HepG2 (cell line): ENCODE measurements around the gene SENP6. TPM values are rescaled to one million over a fixed set of nuclear protein-coding genes. Genes with fewer than 3 reads are reported as not detected.
A peak's percentile ranks its signal among the peaks of the same experiment; 100 is the strongest.

ENCODE experiments used
- ATAC-seq: fragments of 200-7000 bp; cut with Tn5 transposase; 3 replicates; pipeline ENCODE4 v1.9.1; 2020; ENCODE audit warnings: mild to moderate bottlenecking, moderate library complexity
- BruUV-seq: library from RNA; stranded (reverse); fragments of 400-500 nt; replicated peaks from 2 replicates; lab custom pipeline; 2021; lab: Mats Ljungman, UMichigan
- CTCF ChIA-PET: fragments of 300-600 bp; formaldehyde crosslinking; extraction: SDS; loops from one replicate; lab custom pipeline; 2021; ENCODE audit warnings: low total read pairs, inconsistent platforms, low intra/inter-chr PET ratio; lab: Yijun Ruan, JAX
- POLR2A ChIA-PET: fragments of 350-600 bp; sonication (Branson Sonifier 250); formaldehyde crosslinking; loops from one replicate; lab custom pipeline; 2020; ENCODE audit warnings: antibody characterized with exemption, inconsistent platforms; lab: Yijun Ruan, JAX
- DNase-seq: peaks from one replicate; pipeline ENCODE4 v3.0.0-alpha.2; 2015; ENCODE audit warnings: low spot score
- FAIRE-seq: peaks from 3 replicates; lab custom pipeline; 2011; peaks lifted over from hg19 to GRCh38; lab: Jason Lieb, UNC
- H2AFZ ChIP-seq: one replicate; pipeline ENCODE4 v1.6.1; 2011; ENCODE audit warnings: low read length, inconsistent platforms
- H3K27ac ChIP-seq: fragments of 300-600 bp; 3 replicates; pipeline ENCODE4 v1.8.0; 2011; ENCODE audit warnings: mixed run types, mild to moderate bottlenecking, mixed read lengths, low read length, inconsistent platforms; ENCODE audit not compliant: insufficient read depth; ENCODE audit errors: extremely low read length
- H3K27me3 ChIP-seq, 2 experiments: fragments of 200-600 bp in 1 of 2; 2 replicates in 1 of 2; 3 replicates in 1 of 2; pipeline versions ENCODE4 v1.6.0 to v1.8.0; 2011; ENCODE audit warnings: low read length in 2 of 2, mild to moderate bottlenecking in 2 of 2, moderate library complexity in 2 of 2, inconsistent platforms in 1 of 2; ENCODE audit not compliant: insufficient read depth in 2 of 2, control insufficient read depth in 1 of 2
- H3K36me3 ChIP-seq, 2 experiments: fragments of 200-600 bp in 1 of 2; replicated peaks in 1 of 2; 2 replicates in 1 of 2; 3 replicates in 1 of 2; pipeline versions ENCODE4 v1.5.1 to v1.8.0; 2011; ENCODE audit warnings: low read length in 2 of 2, inconsistent platforms in 1 of 2; ENCODE audit not compliant: insufficient read depth in 2 of 2, control insufficient read depth in 1 of 2
- H3K4me1 ChIP-seq: 2 replicates; pipeline ENCODE4 v1.5.1; 2012; ENCODE audit warnings: low read length, inconsistent platforms; ENCODE audit not compliant: insufficient read depth
- H3K4me2 ChIP-seq: 2 replicates; pipeline ENCODE4 v1.6.0; 2011; ENCODE audit warnings: low read depth, low read length, inconsistent platforms
- H3K4me3 ChIP-seq, 3 experiments: fragments of 200-600 bp in 1 of 3; sonication (generic), shearing (Covaris generic) in 1 of 3; replicated peaks in 1 of 3; 2 replicates each; pipeline ENCODE4 v1.5.1; 2011 to 2016; ENCODE audit warnings: low read length in 3 of 3, inconsistent platforms in 2 of 3, low read depth in 2 of 3, mild to moderate bottlenecking in 2 of 3, control low read depth in 1 of 3, mixed read lengths in 1 of 3; ENCODE audit not compliant: insufficient read depth in 1 of 3
- H3K79me2 ChIP-seq: one replicate; pipeline ENCODE4 v1.6.1; 2011; ENCODE audit warnings: low read length, inconsistent platforms; ENCODE audit not compliant: insufficient read depth
- H3K9ac ChIP-seq: 2 replicates; pipeline ENCODE4 v1.6.0; 2011; ENCODE audit warnings: mild to moderate bottlenecking, low read depth, low read length, inconsistent platforms; ENCODE audit not compliant: insufficient read depth
- H3K9me3 ChIP-seq: 2 replicates; pipeline ENCODE4 v1.5.1; 2012; ENCODE audit warnings: mild to moderate bottlenecking, low read length
- H4K20me1 ChIP-seq: 2 replicates; pipeline ENCODE4 v1.6.0; 2011; ENCODE audit warnings: inconsistent platforms, mild to moderate bottlenecking, low read length, moderate library complexity; ENCODE audit not compliant: insufficient read depth
- CEBPG ChIP-seq: IDR thresholded peaks from 2 replicates; pipeline ENCODE4 v1.6.1; 2016
- HIVEP1 ChIP-seq: sonication (generic); formaldehyde crosslinking; IDR thresholded peaks from 2 replicates; pipeline ENCODE4 v1.4.0; 2020; ENCODE audit warnings: mild to moderate bottlenecking, missing genetic modification reagents
- NR2F1 ChIP-seq, 2 experiments: fragments of 450-650 bp in 1 of 2; formaldehyde crosslinking in 1 of 2; IDR thresholded peaks; 2 replicates each; pipeline versions ENCODE4 v1.5.0 to v1.6.1; 2016 to 2020; ENCODE audit warnings: mild to moderate bottlenecking in 1 of 2, missing compliant biosample characterization in 1 of 2, missing genetic modification reagents in 1 of 2, moderate library complexity in 1 of 2
- NRL ChIP-seq: sonication (generic); formaldehyde crosslinking; IDR thresholded peaks from 2 replicates; pipeline ENCODE4 v1.5.0; 2020; ENCODE audit warnings: missing genetic modification reagents, mild to moderate bottlenecking, moderate library complexity, borderline replicate concordance
- RNF219 ChIP-seq: sonication (generic); formaldehyde crosslinking; IDR thresholded peaks from 2 replicates; pipeline ENCODE4 v1.5.0; 2020; ENCODE audit warnings: mild to moderate bottlenecking, missing genetic modification reagents
- SIN3A ChIP-seq: IDR thresholded peaks from 2 replicates; pipeline ENCODE4 v1.6.1; 2011; ENCODE audit warnings: low read depth, mild to moderate bottlenecking, control low read depth, low read length, borderline replicate concordance
- XBP1 ChIP-seq: sonication (generic); formaldehyde crosslinking; IDR thresholded peaks from 2 replicates; pipeline ENCODE4 v1.5.0; 2020; ENCODE audit warnings: missing genetic modification reagents
- ZBTB40 ChIP-seq, 2 experiments: fragments of 450-650 bp in 1 of 2; sonication (generic) in 1 of 2; formaldehyde crosslinking in 1 of 2; IDR thresholded peaks; 2 replicates each; pipeline versions ENCODE4 v1.6.1 to v1.8.0; 2016 to 2022; ENCODE audit warnings: antibody characterized with exemption in 1 of 2, mild to moderate bottlenecking in 1 of 2, missing genetic modification reagents in 1 of 2
- ZNF18 ChIP-seq: sonication (generic); formaldehyde crosslinking; IDR thresholded peaks from 2 replicates; pipeline ENCODE4 v1.8.0; 2022; ENCODE audit warnings: mild to moderate bottlenecking, missing genetic modification reagents; ENCODE audit not compliant: insufficient replicate concordance
- ZNF441 ChIP-seq: sonication (generic); formaldehyde crosslinking; IDR thresholded peaks from 2 replicates; pipeline ENCODE4 v1.7.0; 2021; ENCODE audit warnings: missing genetic modification reagents, borderline replicate concordance
- ZNF577 ChIP-seq: sonication (generic); formaldehyde crosslinking; IDR thresholded peaks from 2 replicates; pipeline ENCODE4 v1.4.0; 2020; ENCODE audit warnings: mild to moderate bottlenecking, low read depth, missing genetic modification reagents, borderline replicate concordance
- WGBS: methylation state at CpG from one replicate; pipeline ENCODE4 v1.1.6; 2017; ENCODE audit warnings: low lambda C conversion rate; 5-methylcytosine and 5-hydroxymethylcytosine counted together
- in situ Hi-C: cut with HindIII; loops from 2 replicates; pipeline ENCODE4 v1.10.0; 2017; ENCODE audit warnings: low pct_unique_long_range_greater_than_20kb; ENCODE audit not compliant: extremely low pct_ligation_motif_present
- intact Hi-C: fragments of 100-400 bp; cut with micrococcal nuclease; formaldehyde crosslinking; loops from one replicate; pipeline ENCODE4 v1.10.0; 2022; ENCODE audit not compliant: unreplicated experiment
- polyA plus RNA-seq, 8 experiments: library from polyadenylated mRNA; depleted of rRNA in 3 of 8; stranded (reverse) in 7 of 8; unstranded in 1 of 8; fragments of >200 nt; fragmentation: Illumina TruSeq in 4 of 8; extraction: Trizol in 4 of 8; gene quantifications; 2 replicates each; pipeline versions ENCODE4 v1.2.1 to v1.2.3, GENCODE V29; 2011 to 2016; ENCODE audit warnings: low read depth in 4 of 8, missing spikeins in 1 of 8, mixed read lengths in 1 of 8; ENCODE audit not compliant: insufficient read depth in 1 of 8
- total RNA-seq, 5 experiments: library from RNA; depleted of rRNA; stranded (reverse); fragments of >200 nt; fragmentation: Illumina TruSeq; extraction: Trizol; gene quantifications; 2 replicates each; pipeline ENCODE4 v1.2.3, GENCODE V29; 2016; ENCODE audit warnings: low read depth in 1 of 5

SENP6 gene
- total and polyA plus RNA-seq, 2 of the 13 experiments (the other 11 are each of a cell fraction or from before 2014, with no cell fraction given): 21.9 to 50.1 TPM

- Histone ChIP-seq H3K4me2 (no peak overlapping the region), H2AFZ (no peak overlapping the region), H3K27ac (no peak overlapping the region), H3K4me1 (peaks cover 46% of the 10 kb centered on the region), H3K27me3 (no peaks in the 10 kb centered on the region), H3K9ac (no peak overlapping the region), H3K79me2 (peaks cover 96% of the 10 kb centered on the region), H3K9me3 (no peaks in the 10 kb centered on the region), H3K4me3 (no peak overlapping the region), H3K36me3 (no peaks in the 10 kb centered on the region; a peak in 1 of 5 replicates), H4K20me1 (peaks cover 58% of the 10 kb centered on the region)
- intact Hi-C loops: no loop called here
- WGBS: 50% methylated on average over 4 of the region's 4 CpGs
- in situ Hi-C loops: no loop called here
- FAIRE-seq: peak; percentile 54
- peak; percentile 72 for ATAC-seq
- CTCF ChIA-PET: no interaction called here
- peak; percentile 10 for DNase-seq
- POLR2A ChIA-PET: interaction anchor here (1.5 kb wide), 1 partner anchor 11 kb away, joined by 6 read pairs; the partner anchor contains the start of gene SENP6
- no TSS peak for BruUV-seq
- TF ChIP-seq RNF219 (CRISPR knock-in tag) (no peak), ZBTB40 (IDR thresholded peaks at IDR 0.05) (peak; percentile 88), ZBTB40 (CRISPR knock-in tag; IDR thresholded peaks at IDR 0.05) (peak; percentile 95; the same call in 1 of the 2 replicates), NRL (CRISPR knock-in tag) (no peak), SIN3A (no peak), XBP1 (no peak), ZNF18 (no peak), ZNF441 (no peak), HIVEP1 (CRISPR knock-in tag) (no peak), ZNF577 (CRISPR knock-in tag) (no peak), NR2F1 (CRISPR knock-in tag; IDR thresholded peaks at IDR 0.05) (no peak), CEBPG (peak; percentile 44; the same call in 1 of the 2 replicates)
These were observed 11.4 kb downstream of the SENP6 start for GRCh38 chr6:75613056-75613501.
